ENCODE measurements around the gene TRIM33. TPM values are rescaled to one million over a fixed set of nuclear protein-coding genes. Genes with fewer than 3 reads are reported as not detected.

Gene TRIM33
- total RNA-seq, 1 experiment from 2014 or later = 38.7 TPM

GRCh38 chr1:114455102-114455785 is 55.8 kb downstream of the TRIM33 start:
- ChIA-PET POLR2A (ENCODE audit: unreplicated experiment) (no interaction called here), CTCF (no interaction called here)
- peaks cover 20% of the 10 kb centered on the region for H3K79me2 ChIP-seq (ENCODE audit: low read depth)
- H3K27ac ChIP-seq = no peak overlapping the region
- no peaks in the 10 kb centered on the region; the same call in 1 of the 2 replicates for H4K20me1 ChIP-seq (ENCODE audit: insufficient read depth)
- no peak overlapping the region for H2AFZ ChIP-seq
- no peak for TF ChIP-seq CTCF (conservative IDR thresholded peaks at IDR 0.05)
- no peak for TF ChIP-seq EZH2 (IDR thresholded peaks at IDR 0.05; ENCODE audit: low read depth)
- H3K4me2 ChIP-seq = no peak overlapping the region
- DNase-seq = no peak
- H3K27me3 ChIP-seq (ENCODE audit: insufficient read depth, low read depth) = no peaks in the 10 kb centered on the region
- peaks cover 32% of the 10 kb centered on the region for H3F3A ChIP-seq (ENCODE audit: insufficient read depth, low read depth)
- no peaks in the 10 kb centered on the region for H3K9me2 ChIP-seq (ENCODE audit: insufficient read depth)
- peaks cover 39% of the 10 kb centered on the region for H3K9me3 ChIP-seq (ENCODE audit: insufficient read depth, low read depth)
- peaks cover 56% of the 10 kb centered on the region for H3K36me3 ChIP-seq (ENCODE audit: low read depth)
- H3K4me1 ChIP-seq (replicated peaks; ENCODE audit: insufficient read depth) = peaks cover 8% of the 10 kb centered on the region; the same call in 1 of the 2 replicates
- H3K4me3 ChIP-seq = no peak overlapping the region
- no TSS peak for BruUV-seq (replicated peaks)
- intact Hi-C loops (cut with micrococcal nuclease; ENCODE audit: unreplicated experiment) = no loop called here

- Histone ChIP-seq H3K4me3 (no peak overlapping the region), H3K4me2 (no peak overlapping the region), H3K27ac (no peak overlapping the region), H3K4me1 (replicated peaks; ENCODE audit: insufficient read depth) (peaks cover 8% of the 10 kb centered on the region; the same call in 1 of the 2 replicates), H3K27me3 (ENCODE audit: insufficient read depth, low read depth) (no peaks in the 10 kb centered on the region), H3K36me3 (ENCODE audit: low read depth) (peaks cover 49% of the 10 kb centered on the region), H4K20me1 (ENCODE audit: insufficient read depth) (no peaks in the 10 kb centered on the region; the same call in 1 of the 2 replicates), H3K9me3 (ENCODE audit: insufficient read depth, low read depth) (peaks cover 32% of the 10 kb centered on the region), H3F3A (ENCODE audit: insufficient read depth, low read depth) (peaks cover 27% of the 10 kb centered on the region), H3K9me2 (ENCODE audit: insufficient read depth) (no peaks in the 10 kb centered on the region), H3K79me2 (ENCODE audit: low read depth) (peaks cover 13% of the 10 kb centered on the region; the same call in 1 of the 2 replicates), H2AFZ (no peak overlapping the region)
- TF ChIP-seq CTCF (conservative IDR thresholded peaks at IDR 0.05) = no peak
- TF ChIP-seq EZH2 (IDR thresholded peaks at IDR 0.05; ENCODE audit: low read depth) = no peak
- ChIA-PET POLR2A (ENCODE audit: unreplicated experiment) (no interaction called here), CTCF (no interaction called here)
- BruUV-seq (replicated peaks) = no TSS peak
- intact Hi-C loops (cut with micrococcal nuclease; ENCODE audit: unreplicated experiment) = no loop called here
- DNase-seq = no peak
Observed at GRCh38 chr1:114454539-114454938, 56.5 kb downstream of the TRIM33 start.

- CTCF ChIA-PET = no interaction called here
- Histone ChIP-seq H3F3A (ENCODE audit: insufficient read depth, low read depth) (peaks cover 15% of the 10 kb centered on the region; the same call in 1 of the 2 replicates), H3K9me3 (ENCODE audit: insufficient read depth, low read depth) (peaks cover 20% of the 10 kb centered on the region; the same call in 1 of the 2 replicates), H3K27me3 (ENCODE audit: insufficient read depth, low read depth) (no peaks in the 10 kb centered on the region), H3K36me3 (ENCODE audit: low read depth) (peaks cover 45% of the 10 kb centered on the region), H2AFZ (no peak overlapping the region), H4K20me1 (ENCODE audit: insufficient read depth) (no peaks in the 10 kb centered on the region; the same call in 1 of the 2 replicates), H3K79me2 (ENCODE audit: low read depth) (peaks cover 12% of the 10 kb centered on the region; the same call in 1 of the 2 replicates), H3K4me2 (no peak overlapping the region), H3K4me3 (no peak overlapping the region), H3K9me2 (ENCODE audit: insufficient read depth) (no peaks in the 10 kb centered on the region), H3K27ac (no peak overlapping the region), H3K4me1 (replicated peaks; ENCODE audit: insufficient read depth) (peaks cover 5% of the 10 kb centered on the region; the same call in 1 of the 2 replicates)
- no peak for TF ChIP-seq EZH2 (IDR thresholded peaks at IDR 0.05; ENCODE audit: low read depth)
- TF ChIP-seq CTCF (conservative IDR thresholded peaks at IDR 0.05) = no peak
- no TSS peak for BruUV-seq (replicated peaks)
- no peak for DNase-seq
- intact Hi-C loops (cut with micrococcal nuclease; ENCODE audit: unreplicated experiment) = no loop called here
- POLR2A ChIA-PET (ENCODE audit: unreplicated experiment) = no interaction called here
Observed at GRCh38 chr1:114453361-114453784, 57.6 kb downstream of the TRIM33 start.

All from PC-9 (cell line).